Neutrophil (primary cell): Measurements from ENCODE around the gene VGF.
"Not testable (repeated sequence)": the region's sequence is repeated elsewhere in the genome, so short reads cannot be mapped to it uniquely, and the experiment has no call there.

Source experiments
- H3K27ac ChIP-seq: fragments of 200-600 bp; sonication (generic); 2 replicates; pipeline ENCODE4 v1.5.1; 2016; ENCODE audit warnings: mild to moderate bottlenecking, moderate library complexity
- H3K27me3 ChIP-seq: fragments of 200-600 bp; sonication (generic); 2 replicates; pipeline ENCODE4 v1.6.0; 2016; ENCODE audit warnings: mild to moderate bottlenecking
- H3K36me3 ChIP-seq: fragments of 200-600 bp; sonication (generic); 2 replicates; pipeline ENCODE4 v1.5.1; 2017
- H3K4me1 ChIP-seq, 2 experiments: fragments of 200-600 bp in 1 of 2; sonication (generic) in 1 of 2; 1 replicate in 1 of 2; 2 replicates in 1 of 2; pipeline versions ENCODE4 v1.5.1 to v1.6.1; 2013 to 2016; ENCODE audit warnings: low read depth in 1 of 2, low read length in 1 of 2, mild to moderate bottlenecking in 1 of 2, moderate library complexity in 1 of 2; ENCODE audit not compliant: control insufficient read depth in 1 of 2, insufficient read depth in 1 of 2
- H3K4me3 ChIP-seq, 2 experiments: fragments of 200-600 bp in 1 of 2; sonication (generic) in 1 of 2; 1 replicate in 1 of 2; 2 replicates in 1 of 2; pipeline ENCODE4 v1.5.1; 2013 to 2016; ENCODE audit warnings: low read depth in 1 of 2, low read length in 1 of 2, mild to moderate bottlenecking in 1 of 2, moderate library complexity in 1 of 2
- H3K9me3 ChIP-seq: fragments of 200-600 bp; sonication (generic); 2 replicates; pipeline ENCODE4 v1.5.1; 2016
- CTCF ChIP-seq: fragments of 200-600 bp; sonication (generic); IDR thresholded peaks from 2 replicates; pipeline ENCODE4 v1.5.1; 2016; ENCODE audit warnings: antibody characterized with exemption

VGF gene

DNA sequence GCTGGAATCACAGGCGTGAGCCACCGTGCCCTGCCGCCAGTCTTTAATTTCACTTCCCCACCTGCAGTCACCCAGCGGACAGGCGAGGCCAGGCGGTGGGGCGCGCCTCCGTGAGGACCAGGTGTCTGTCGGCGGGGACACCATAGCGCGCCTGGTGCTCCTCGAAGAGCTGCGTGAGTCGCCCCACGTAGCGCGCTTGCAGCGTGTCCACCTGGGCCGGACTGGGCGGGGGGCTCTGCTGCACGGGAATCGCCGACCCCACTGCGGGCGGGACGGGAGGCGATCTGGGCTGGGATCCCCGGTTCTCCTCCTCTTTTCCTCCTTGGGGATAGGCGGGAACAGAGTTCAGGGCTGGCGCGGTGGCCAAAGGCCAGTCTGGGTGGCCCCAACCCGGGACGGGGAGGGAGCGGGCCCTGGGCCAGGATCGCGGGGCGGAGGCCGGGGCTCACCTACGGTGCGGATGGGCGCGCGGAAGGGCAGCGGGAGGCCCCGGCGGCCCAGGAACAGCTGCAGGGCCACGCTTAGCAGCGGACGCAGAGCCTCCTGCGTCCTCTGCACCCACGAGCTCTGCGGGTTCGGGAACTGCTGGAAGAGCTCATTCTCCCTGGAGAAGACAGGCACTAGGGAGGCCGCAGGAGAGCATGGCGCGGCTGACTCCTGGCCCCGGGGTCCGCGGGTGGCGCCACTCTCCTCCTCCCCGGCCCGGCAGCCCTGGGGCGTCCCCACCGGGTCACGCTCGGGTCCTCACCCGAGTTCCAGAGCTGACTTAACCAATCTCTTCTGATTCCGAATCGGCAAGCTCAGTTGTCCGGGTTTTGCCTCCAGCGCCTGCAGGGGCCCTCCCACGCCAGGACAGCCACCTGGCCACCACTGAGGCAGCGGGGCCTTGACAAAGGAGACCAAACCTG, 36.6 kb upstream of the VGF start:
- H3K4me3 ChIP-seq, result no peak overlapping the region
- peaks cover 12% of the 10 kb centered on the region for H3K36me3 ChIP-seq
- TF ChIP-seq CTCF, result no peak
- H3K27me3 ChIP-seq, result peaks cover 73% of the 10 kb centered on the region
- peaks cover 9 to 25% of the 10 kb centered on the region in 2 experiments for H3K4me1 ChIP-seq
- H3K27ac ChIP-seq, result no peak overlapping the region
- no peaks in the 10 kb centered on the region for H3K9me3 ChIP-seq

GRCh38 chr7:101200862-101201599, 35.7 kb upstream of the VGF start, which contains the start of gene MOGAT3:
Gene MOGAT3, minus strand, starts transcription at chr7:101201036. Its CDS starts 182 bp downstream, at chr7:101200854.
- H3K9me3 ChIP-seq, result no peaks in the 10 kb centered on the region
- peaks cover 3% of the 10 kb centered on the region for H3K36me3 ChIP-seq
- H3K27me3 ChIP-seq, result peaks cover 77% of the 10 kb centered on the region
- H3K27ac ChIP-seq, result no peak within 1 kb of the TSS
- no peak within 1 kb of the TSS for H3K4me3 ChIP-seq
- no peak for TF ChIP-seq CTCF
- H3K4me1 ChIP-seq, result peaks cover 9 to 25% of the 10 kb centered on the region in 2 experiments

DNA sequence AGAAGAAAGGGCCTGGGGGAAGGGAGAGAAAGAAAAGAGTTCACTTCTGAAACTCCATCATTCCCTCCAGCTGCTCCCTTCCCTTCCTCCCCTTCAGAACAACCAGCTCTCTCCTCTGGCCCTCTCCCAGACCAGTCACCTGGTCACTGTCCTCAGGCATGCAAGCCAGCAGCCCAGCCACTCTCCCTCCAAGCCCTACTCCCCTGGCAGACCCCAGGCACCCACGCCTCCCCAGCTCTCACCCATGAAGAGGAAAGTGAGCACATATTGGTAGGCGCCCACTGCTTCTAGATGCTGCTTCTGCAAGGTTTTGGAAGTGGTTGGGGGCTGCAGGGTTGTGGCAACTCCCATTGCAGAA, 35.1 kb upstream of the VGF start:
- Histone ChIP-seq H3K4me1 (peaks cover 9 to 25% of the 10 kb centered on the region in 2 experiments), H3K36me3 (no peaks in the 10 kb centered on the region), H3K4me3 (no peak overlapping the region), H3K9me3 (no peaks in the 10 kb centered on the region), H3K27me3 (peaks cover 82% of the 10 kb centered on the region), H3K27ac (no peak overlapping the region)
- TF ChIP-seq CTCF, result no peak

- Histone ChIP-seq H3K4me1 (peaks cover 8 to 22% of the 10 kb centered on the region in 2 experiments), H3K27me3 (peaks cover 88% of the 10 kb centered on the region)
- H3K36me3 ChIP-seq, H3K4me3 ChIP-seq, H3K27ac ChIP-seq, H3K9me3 ChIP-seq: not testable (repeated sequence)
Observed at GRCh38 chr7:101199522-101199921, 34.2 kb upstream of the VGF start.

GRCh38 chr7:101198476-101198875, 33.1 kb upstream of the VGF start:
- peaks cover 85% of the 10 kb centered on the region for H3K27me3 ChIP-seq
- no peaks in the 10 kb centered on the region for H3K36me3 ChIP-seq
- peaks cover 0 to 11% of the 10 kb centered on the region in 2 experiments for H3K4me1 ChIP-seq
- no peaks in the 10 kb centered on the region for H3K9me3 ChIP-seq
- H3K4me3 ChIP-seq, result no peak overlapping the region
- H3K27ac ChIP-seq, result no peak overlapping the region
- TF ChIP-seq CTCF, result no peak

GRCh38 chr7:101197991-101198390, 32.6 kb upstream of the VGF start:
- no peak for TF ChIP-seq CTCF
- Histone ChIP-seq H3K4me3 (no peak overlapping the region), H3K36me3 (no peaks in the 10 kb centered on the region), H3K27ac (no peak overlapping the region), H3K9me3 (no peaks in the 10 kb centered on the region), H3K4me1 (peaks cover 0 to 9% of the 10 kb centered on the region in 2 experiments), H3K27me3 (peaks cover 81% of the 10 kb centered on the region)
